ENCODE data around the gene C1QTNF1. TPM values are rescaled to one million over a fixed set of nuclear protein-coding genes. Genes with fewer than 3 reads are reported as not detected.
A peak's percentile ranks its signal among the peaks of the same experiment; 100 is the strongest.

The C1QTNF1 gene
- total RNA-seq, 3 donors from 2014 or later: 0.29 to 0.41 (median 0.38) TPM

- peaks cover 11% of the 10 kb centered on the region for H3K27me3 Mint-ChIP-seq (ENCODE audit: low read depth)
- no peak for ATAC-seq
- H3K4me3 Mint-ChIP-seq: no peak overlapping the region
- peaks cover 13% of the 10 kb centered on the region for H3K9me3 Mint-ChIP-seq
- no peaks in the 10 kb centered on the region for H3K36me3 Mint-ChIP-seq (ENCODE audit: insufficient read depth)
- no peak for DNase-seq
- H3K4me1 Mint-ChIP-seq (ENCODE audit: low read depth): no peaks in the 10 kb centered on the region
These were observed 28.2 kb downstream of the C1QTNF1 start for GRCh38 chr17:79052131-79052530.

- H3K36me3 Mint-ChIP-seq (ENCODE audit: insufficient read depth): no peaks in the 10 kb centered on the region
- H3K27me3 Mint-ChIP-seq (ENCODE audit: low read depth): peaks cover 11% of the 10 kb centered on the region
- DNase-seq: no peak
- no peak for ATAC-seq
- no peaks in the 10 kb centered on the region for H3K4me1 Mint-ChIP-seq (ENCODE audit: low read depth)
- no peak overlapping the region for H3K4me3 Mint-ChIP-seq
- peaks cover 13% of the 10 kb centered on the region for H3K9me3 Mint-ChIP-seq
These were observed 29.4 kb downstream of the C1QTNF1 start for GRCh38 chr17:79053251-79053925.

- Mint-ChIP-seq H3K9me3 (peaks cover 13% of the 10 kb centered on the region), H3K4me3 (no peak overlapping the region), H3K4me1 (ENCODE audit: low read depth) (peaks cover 2% of the 10 kb centered on the region), H3K27me3 (ENCODE audit: low read depth) (peaks cover 14% of the 10 kb centered on the region), H3K36me3 (ENCODE audit: insufficient read depth) (no peaks in the 10 kb centered on the region)
- ATAC-seq (no peak), DNase-seq (no peak)
These were observed 30.4 kb downstream of the C1QTNF1 start for GRCh38 chr17:79054200-79054960.

GRCh38 chr17:79055197-79055596, 31.2 kb downstream of the C1QTNF1 start:
- Mint-ChIP-seq H3K4me3 (no peak overlapping the region), H3K27me3 (ENCODE audit: low read depth) (peaks cover 14% of the 10 kb centered on the region), H3K36me3 (ENCODE audit: insufficient read depth) (no peaks in the 10 kb centered on the region), H3K9me3 (peaks cover 13% of the 10 kb centered on the region), H3K4me1 (ENCODE audit: low read depth) (peaks cover 2% of the 10 kb centered on the region)
- no peak for ATAC-seq
- no peak for DNase-seq

- Mint-ChIP-seq H3K36me3 (ENCODE audit: insufficient read depth) (no peaks in the 10 kb centered on the region), H3K27me3 (ENCODE audit: low read depth) (peaks cover 9% of the 10 kb centered on the region), H3K4me3 (no peak overlapping the region), H3K4me1 (ENCODE audit: low read depth) (peaks cover 2% of the 10 kb centered on the region), H3K9me3 (peaks cover 13% of the 10 kb centered on the region)
- DNase-seq (no peak), ATAC-seq (no peak)
These were observed 33.9 kb downstream of the C1QTNF1 start for GRCh38 chr17:79057737-79058385.

GRCh38 chr17:79062691-79063090, 38.7 kb downstream of the C1QTNF1 start:
- Mint-ChIP-seq H3K4me1 (ENCODE audit: low read depth) (peaks cover 5% of the 10 kb centered on the region), H3K27me3 (ENCODE audit: low read depth) (peaks cover 3% of the 10 kb centered on the region), H3K9me3 (no peaks in the 10 kb centered on the region), H3K36me3 (ENCODE audit: insufficient read depth) (no peaks in the 10 kb centered on the region), H3K4me3 (no peak overlapping the region)
- ATAC-seq (no peak), DNase-seq (no peak)

- Mint-ChIP-seq H3K27me3 (ENCODE audit: low read depth) (no peaks in the 10 kb centered on the region), H3K9me3 (no peaks in the 10 kb centered on the region), H3K36me3 (ENCODE audit: insufficient read depth) (no peaks in the 10 kb centered on the region), H3K4me1 (ENCODE audit: low read depth) (peaks cover 4% of the 10 kb centered on the region), H3K4me3 (no peak overlapping the region)
- ATAC-seq (no peak), DNase-seq (no peak)
These were observed 40.1 kb downstream of the C1QTNF1 start for GRCh38 chr17:79064026-79064425.

GRCh38 chr17:79065105-79065670, 41.2 kb downstream of the C1QTNF1 start:
- Mint-ChIP-seq H3K4me1 (ENCODE audit: low read depth) (peaks cover 4% of the 10 kb centered on the region), H3K36me3 (ENCODE audit: insufficient read depth) (no peaks in the 10 kb centered on the region), H3K27me3 (ENCODE audit: low read depth) (no peaks in the 10 kb centered on the region), H3K9me3 (no peaks in the 10 kb centered on the region), H3K4me3 (peak overlapping the region; percentile 53)
- peak in 1 of 2 donors; percentile 52 for ATAC-seq
- DNase-seq: peak; percentile 58

- ATAC-seq: no peak
- Mint-ChIP-seq H3K9me3 (no peaks in the 10 kb centered on the region), H3K4me3 (no peak overlapping the region)
These were observed 43.0 kb downstream of the C1QTNF1 start for GRCh38 chr17:79066963-79067362.

GRCh38 chr17:79070266-79070880, 46.4 kb downstream of the C1QTNF1 start:
- no peak for DNase-seq
- Mint-ChIP-seq H3K4me3 (no peak overlapping the region), H3K9me3 (no peaks in the 10 kb centered on the region), H3K36me3 (ENCODE audit: insufficient read depth) (no peaks in the 10 kb centered on the region), H3K27me3 (ENCODE audit: low read depth) (peaks cover 3% of the 10 kb centered on the region), H3K4me1 (ENCODE audit: low read depth) (peaks cover 6% of the 10 kb centered on the region)
- ATAC-seq: no peak

More at GRCh38 chr17:79066963-79067362, 43.0 kb downstream of the C1QTNF1 start:
- H3K27me3 Mint-ChIP-seq (ENCODE audit: low read depth): peaks cover 3% of the 10 kb centered on the region
- H3K36me3 Mint-ChIP-seq (ENCODE audit: insufficient read depth): no peaks in the 10 kb centered on the region
- no peak for DNase-seq
- H3K4me1 Mint-ChIP-seq (ENCODE audit: low read depth): peaks cover 4% of the 10 kb centered on the region

- Mint-ChIP-seq H3K36me3 (ENCODE audit: insufficient read depth) (no peaks in the 10 kb centered on the region), H3K9me3 (no peaks in the 10 kb centered on the region), H3K4me3 (no peak overlapping the region), H3K4me1 (ENCODE audit: low read depth) (peaks cover 14% of the 10 kb centered on the region), H3K27me3 (ENCODE audit: low read depth) (peaks cover 3% of the 10 kb centered on the region)
- no peak for DNase-seq
- ATAC-seq: no peak
These were observed 47.3 kb downstream of the C1QTNF1 start for GRCh38 chr17:79071161-79071740.

GRCh38 chr17:79072544-79072943, 48.6 kb downstream of the C1QTNF1 start:
- DNase-seq: no peak
- Mint-ChIP-seq H3K4me1 (ENCODE audit: low read depth) (peaks cover 15% of the 10 kb centered on the region), H3K4me3 (no peak overlapping the region), H3K27me3 (ENCODE audit: low read depth) (peaks cover 3% of the 10 kb centered on the region), H3K36me3 (ENCODE audit: insufficient read depth) (no peaks in the 10 kb centered on the region), H3K9me3 (no peaks in the 10 kb centered on the region)
- no peak for ATAC-seq

GRCh38 chr17:79073016-79073705, 49.2 kb downstream of the C1QTNF1 start:
- H3K9me3 Mint-ChIP-seq: no peaks in the 10 kb centered on the region
- H3K36me3 Mint-ChIP-seq (ENCODE audit: insufficient read depth): no peaks in the 10 kb centered on the region
- H3K4me1 Mint-ChIP-seq (ENCODE audit: low read depth): peaks cover 15% of the 10 kb centered on the region
- DNase-seq (no peak), ATAC-seq (no peak)
- H3K4me3 Mint-ChIP-seq: no peak overlapping the region
- peaks cover 3% of the 10 kb centered on the region for H3K27me3 Mint-ChIP-seq (ENCODE audit: low read depth)
